T-helper 17 cell (primary cell): ENCODE data around the gene CPO. TPM values are rescaled to one million over a fixed set of nuclear protein-coding genes. Genes with fewer than 3 reads are reported as not detected.
"Not testable (repeated sequence)": the region's sequence is repeated elsewhere in the genome, so short reads cannot be mapped to it uniquely, and the experiment has no call there.

Experiments used
- ATAC-seq: fragments of 150-1000 bp; cut with Tn5 transposase; 2 replicates; pipeline ENCODE4 v1.10.0; 2021; ENCODE audit warnings: mild to moderate bottlenecking, moderate library complexity
- DNase-seq, 3 donors: peaks; one replicate each; pipeline versions ENCODE4 v3.0.0 to v3.0.0-alpha.2; 2020 to 2021
- H3K9me3 ChIP-seq: one replicate; pipeline ENCODE4 v1.7.0; 2013; ENCODE audit warnings: low read length, mild to moderate bottlenecking; ENCODE audit not compliant: control insufficient read depth, poor library complexity, severe bottlenecking
- H3K27ac Mint-ChIP-seq: one replicate; pipeline ENCODE4 v1.8.0; 2022; ENCODE audit warnings: mild to moderate bottlenecking, moderate library complexity, mixed read lengths
- H3K27me3 Mint-ChIP-seq: one replicate; pipeline ENCODE4 v1.8.0; 2022; ENCODE audit warnings: mixed read lengths
- H3K36me3 Mint-ChIP-seq: one replicate; pipeline ENCODE4 v1.8.0; 2022; ENCODE audit warnings: low read depth, mixed read lengths
- H3K4me1 Mint-ChIP-seq: one replicate; pipeline ENCODE4 v1.8.0; 2022; ENCODE audit warnings: mild to moderate bottlenecking, mixed read lengths
- H3K4me3 Mint-ChIP-seq: one replicate; pipeline ENCODE4 v1.8.0; 2022; ENCODE audit warnings: mild to moderate bottlenecking, moderate library complexity, mixed read lengths
- total RNA-seq, 4 donors: library from RNA in 2 of 4; stranded (reverse) in 2 of 4; gene quantifications; one replicate each; pipeline ENCODE4 v1.2.3 and lab custom pipeline; 2022 to 2026

Gene CPO
- total RNA-seq, 2 donors from 2014 or later = 0.22 TPM; not detected in 1

DNA sequence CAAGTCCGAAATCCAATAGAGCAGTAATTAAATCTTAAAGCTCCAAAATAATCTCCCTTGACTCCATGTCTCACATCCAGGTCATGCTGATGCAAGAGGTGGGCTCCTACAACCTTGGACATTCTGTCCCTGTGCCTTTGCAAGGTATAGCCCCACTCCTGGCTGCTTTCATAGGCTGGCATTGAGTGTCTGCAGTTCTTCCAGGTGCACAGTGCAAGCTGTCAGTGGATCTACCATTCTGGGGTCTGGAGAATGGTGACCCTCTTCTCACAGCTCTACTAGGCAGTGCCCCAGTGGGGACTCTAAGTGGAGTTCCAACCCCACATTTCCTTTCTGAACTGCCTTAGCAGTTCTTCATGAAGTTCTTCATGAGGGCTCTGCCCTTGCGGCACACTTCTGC is 14.1 kb downstream of the CPO start:
- DNase-seq, H3K4me1 Mint-ChIP-seq, ATAC-seq: not testable (repeated sequence)

DNA sequence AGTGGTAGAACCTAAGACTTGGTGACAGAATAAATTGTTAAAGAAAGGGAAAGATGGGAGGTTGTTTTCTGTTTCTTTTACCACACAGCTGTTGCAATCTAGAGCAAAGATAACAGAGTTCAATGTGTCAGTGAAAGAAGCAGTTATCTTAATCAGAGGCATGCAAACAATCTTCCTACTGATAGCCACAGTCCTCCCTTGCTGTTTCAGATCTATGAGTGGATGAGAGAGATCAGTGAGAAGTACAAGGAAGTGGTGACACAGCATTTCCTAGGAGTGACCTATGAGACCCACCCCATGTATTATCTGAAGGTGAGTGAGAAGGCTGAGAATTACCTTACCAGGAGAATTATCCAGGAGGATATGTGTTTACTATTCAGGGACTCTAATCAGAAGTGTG is 15.9 kb downstream of the CPO start:
- DNase-seq = no peak
- H3K27me3 Mint-ChIP-seq = no peaks in the 10 kb centered on the region
- H3K4me1 Mint-ChIP-seq = no peaks in the 10 kb centered on the region
- no peak overlapping the region for H3K27ac Mint-ChIP-seq
- no peak for ATAC-seq
- H3K9me3 ChIP-seq = no peaks in the 10 kb centered on the region
- peaks cover 2% of the 10 kb centered on the region for H3K36me3 Mint-ChIP-seq
- no peak overlapping the region for H3K4me3 Mint-ChIP-seq

More for the DNA sequence above, 14.1 kb downstream of the CPO start:
- H3K9me3 ChIP-seq, H3K4me3 Mint-ChIP-seq, H3K27ac Mint-ChIP-seq, H3K27me3 Mint-ChIP-seq, H3K36me3 Mint-ChIP-seq: not testable (repeated sequence)

DNA sequence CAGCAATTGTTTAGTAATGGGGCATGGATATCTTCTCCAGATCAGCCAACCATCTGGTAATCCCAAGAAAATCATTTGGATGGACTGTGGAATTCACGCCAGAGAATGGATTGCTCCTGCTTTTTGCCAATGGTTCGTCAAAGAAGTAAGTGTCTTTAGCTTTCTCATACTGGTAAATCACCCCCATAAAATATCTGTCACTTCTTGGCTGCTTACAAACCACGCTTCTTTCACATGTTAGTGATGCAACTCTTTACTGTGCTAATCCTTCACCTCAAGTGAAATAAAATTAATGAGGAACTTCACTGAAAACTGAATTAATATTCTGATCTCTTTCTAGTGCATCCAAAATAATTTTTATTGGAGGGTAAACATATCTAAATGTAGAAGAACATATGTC is 18.9 kb downstream of the CPO start:
- Mint-ChIP-seq H3K36me3 (peaks cover 2% of the 10 kb centered on the region), H3K27me3 (no peaks in the 10 kb centered on the region), H3K27ac (no peak overlapping the region), H3K4me3 (no peak overlapping the region), H3K4me1 (no peaks in the 10 kb centered on the region)
- ATAC-seq = no peak
- H3K9me3 ChIP-seq = no peaks in the 10 kb centered on the region
- no peak for DNase-seq

DNA sequence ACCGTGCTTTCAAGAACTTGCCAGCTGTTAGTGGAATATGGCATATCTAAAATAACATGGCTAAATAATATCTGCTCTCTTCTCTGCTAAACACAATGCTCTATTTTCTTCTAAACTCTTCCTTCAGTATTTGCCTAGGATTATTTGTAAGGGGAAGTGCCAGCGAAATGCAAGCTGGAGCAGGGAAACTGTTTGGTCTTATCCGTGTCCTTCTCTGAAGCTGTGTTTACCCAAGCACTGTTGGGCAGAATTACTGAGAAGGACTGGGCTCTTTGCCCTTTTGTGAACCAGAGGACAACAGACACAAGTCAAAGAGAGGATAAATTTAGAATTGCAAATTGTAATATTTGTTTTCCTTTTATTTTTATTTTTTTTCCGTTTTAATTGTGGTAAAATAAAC is 23.6 kb downstream of the CPO start:
- DNase-seq (no peak), ATAC-seq (no peak)
- Mint-ChIP-seq H3K4me3 (no peak overlapping the region), H3K36me3 (no peaks in the 10 kb centered on the region), H3K4me1 (no peaks in the 10 kb centered on the region), H3K27ac (no peak overlapping the region), H3K27me3 (no peaks in the 10 kb centered on the region)
- no peaks in the 10 kb centered on the region for H3K9me3 ChIP-seq

DNA sequence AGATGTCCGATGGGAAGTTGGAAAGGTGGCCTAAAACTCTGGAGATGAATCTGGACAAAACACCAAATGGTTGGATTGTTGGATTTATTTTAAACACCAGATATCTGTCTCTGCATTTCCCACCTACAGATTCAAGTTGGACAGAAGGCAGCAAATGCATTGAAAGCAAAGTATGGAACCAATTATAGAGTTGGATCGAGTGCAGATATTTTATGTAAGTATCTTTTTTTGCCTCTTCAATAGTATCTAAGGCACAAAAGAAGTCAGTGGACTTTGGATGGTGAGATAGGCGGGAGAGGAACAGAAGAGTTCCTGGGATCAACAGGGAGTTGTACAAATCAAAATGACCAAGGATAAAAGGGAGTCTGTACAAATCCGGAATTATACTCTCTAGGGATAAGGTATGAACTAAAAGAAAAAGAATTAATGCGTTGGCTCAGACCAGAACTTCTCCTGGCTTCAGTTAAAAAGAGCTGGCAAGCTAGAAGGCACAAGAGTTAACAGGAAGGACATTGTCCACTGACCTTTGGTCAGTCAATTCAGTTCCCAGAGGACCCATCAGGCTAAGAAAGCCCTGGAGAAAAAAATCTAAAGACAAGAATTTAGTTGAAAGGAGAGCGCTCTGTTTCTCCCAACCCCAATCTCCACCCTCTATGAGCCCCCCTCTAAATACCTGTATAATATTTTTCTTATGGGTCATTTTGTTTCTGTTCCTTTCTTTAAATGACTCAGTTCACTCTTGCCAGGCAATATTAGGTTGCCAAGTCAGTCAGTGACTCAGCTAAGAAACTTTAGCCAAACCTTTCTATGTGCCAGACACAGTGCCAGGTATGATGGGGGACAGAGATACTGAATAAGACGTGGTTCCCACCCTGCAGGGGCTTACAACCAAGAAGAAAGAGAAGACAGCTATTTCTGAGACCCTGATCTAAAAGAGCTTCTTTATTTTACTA is 29.1 kb downstream of the CPO start:
- Mint-ChIP-seq H3K4me3 (no peak overlapping the region), H3K27ac (no peak overlapping the region), H3K27me3 (peaks cover 12% of the 10 kb centered on the region), H3K36me3 (no peaks in the 10 kb centered on the region), H3K4me1 (no peaks in the 10 kb centered on the region)
- no peaks in the 10 kb centered on the region for H3K9me3 ChIP-seq
- no peak for DNase-seq
- ATAC-seq = no peak

DNA sequence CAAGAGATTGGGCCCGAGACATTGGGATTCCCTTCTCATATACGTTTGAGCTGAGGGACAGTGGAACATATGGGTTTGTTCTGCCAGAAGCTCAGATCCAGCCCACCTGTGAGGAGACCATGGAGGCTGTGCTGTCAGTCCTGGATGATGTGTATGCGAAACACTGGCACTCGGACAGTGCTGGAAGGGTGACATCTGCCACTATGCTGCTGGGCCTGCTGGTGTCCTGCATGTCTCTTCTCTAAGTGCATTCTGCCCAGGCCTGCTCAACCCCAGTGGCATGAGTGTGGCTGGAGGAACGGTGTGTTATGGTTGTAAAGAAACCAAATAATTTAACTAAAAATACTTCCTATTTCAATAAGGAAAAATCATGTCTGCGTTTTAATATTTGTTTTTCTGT is 29.9 kb downstream of the CPO start:
- peaks cover 12% of the 10 kb centered on the region for H3K27me3 Mint-ChIP-seq

DNA sequence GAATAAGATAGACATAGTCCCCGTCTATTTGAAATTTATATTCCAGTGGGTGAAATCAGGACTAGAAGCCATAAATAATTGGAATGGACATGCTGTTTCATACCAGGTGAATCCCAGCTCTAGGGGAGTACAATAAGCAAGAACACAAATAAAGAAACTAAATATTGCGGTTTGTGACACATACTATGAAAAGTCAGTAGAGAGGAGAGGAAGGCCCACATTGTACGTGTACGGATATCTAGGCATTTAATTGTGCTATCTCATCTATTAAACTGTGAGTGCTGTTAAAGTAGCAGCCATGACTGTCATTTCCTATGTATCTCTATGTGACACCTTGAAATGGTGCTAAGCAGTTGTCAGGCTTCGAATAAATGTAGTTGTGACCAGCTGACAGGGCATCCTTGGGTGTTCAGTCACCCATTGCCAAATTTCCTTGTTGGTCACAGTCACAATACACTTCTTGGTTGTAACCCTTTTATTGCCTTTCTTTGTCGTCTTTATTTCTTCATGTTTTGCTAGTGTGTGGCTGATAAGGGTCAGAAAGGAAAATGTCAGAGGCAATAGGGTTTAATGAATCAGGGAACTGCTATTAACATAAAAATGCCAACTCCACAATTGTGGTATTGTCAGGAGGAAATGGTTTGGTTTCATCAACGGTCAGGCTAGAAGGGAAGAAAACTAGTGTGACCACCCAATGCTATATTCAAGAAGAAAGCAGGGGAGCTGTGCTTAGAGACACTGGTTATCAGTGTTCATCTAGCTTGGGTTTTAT is 31.5 kb downstream of the CPO start:
- ATAC-seq (no peak), DNase-seq (no peak)
- H3K27ac Mint-ChIP-seq = no peak overlapping the region
- peaks cover 12% of the 10 kb centered on the region for H3K27me3 Mint-ChIP-seq
- no peaks in the 10 kb centered on the region for H3K36me3 Mint-ChIP-seq
- H3K4me1 Mint-ChIP-seq = no peaks in the 10 kb centered on the region
- no peak overlapping the region for H3K4me3 Mint-ChIP-seq
- no peaks in the 10 kb centered on the region for H3K9me3 ChIP-seq

More for the DNA sequence above, 29.9 kb downstream of the CPO start:
- no peak overlapping the region for H3K4me3 Mint-ChIP-seq
- no peak overlapping the region for H3K27ac Mint-ChIP-seq
- ATAC-seq (no peak), DNase-seq (no peak)
- H3K36me3 Mint-ChIP-seq = no peaks in the 10 kb centered on the region
- H3K4me1 Mint-ChIP-seq = no peaks in the 10 kb centered on the region
- no peaks in the 10 kb centered on the region for H3K9me3 ChIP-seq

DNA sequence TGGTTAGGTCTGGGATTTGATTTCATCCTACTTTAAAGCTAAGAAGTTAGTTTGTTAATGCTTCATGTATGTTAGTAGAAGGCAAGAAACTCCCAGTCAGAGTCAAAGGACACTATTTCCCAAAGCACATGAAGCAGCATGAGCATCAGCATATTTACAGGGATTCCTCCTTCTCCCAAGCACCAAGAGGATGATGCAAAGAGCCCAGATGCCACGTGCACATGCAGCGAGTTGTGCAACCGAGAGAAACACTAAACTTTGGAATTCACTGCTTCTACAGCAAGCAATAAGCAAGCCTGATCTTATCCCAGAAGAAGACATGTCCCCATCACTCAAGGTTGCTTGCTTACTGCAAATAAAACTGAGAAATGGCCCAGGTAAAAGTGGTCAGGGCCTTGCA is 32.5 kb downstream of the CPO start:
- Mint-ChIP-seq H3K27me3 (peaks cover 12% of the 10 kb centered on the region), H3K4me1 (no peaks in the 10 kb centered on the region), H3K27ac (no peak overlapping the region), H3K4me3 (no peak overlapping the region), H3K36me3 (no peaks in the 10 kb centered on the region)
- DNase-seq (no peak), ATAC-seq (no peak)
- H3K9me3 ChIP-seq = no peaks in the 10 kb centered on the region

DNA sequence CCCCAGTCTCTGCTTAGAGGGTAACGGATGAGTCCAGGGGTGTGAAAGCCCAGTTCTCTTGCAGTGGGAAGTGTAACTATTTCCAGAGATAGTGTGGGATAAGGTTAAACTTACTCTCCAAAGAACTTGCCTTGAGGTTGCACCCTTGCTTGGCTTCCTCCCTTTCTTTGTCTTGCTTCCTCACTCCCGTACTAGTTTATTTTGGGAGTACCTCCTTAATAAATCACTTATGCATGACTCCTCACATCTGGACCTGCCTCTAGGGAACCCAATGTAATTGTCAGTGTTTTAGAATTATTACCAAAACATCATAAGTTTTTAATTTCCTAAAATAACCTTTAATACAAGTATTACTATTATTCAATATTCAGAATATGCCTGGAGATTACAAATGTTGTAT is 35.2 kb downstream of the CPO start:
- DNase-seq (no peak), ATAC-seq (no peak)
- Mint-ChIP-seq H3K4me3 (no peak overlapping the region), H3K27ac (no peak overlapping the region), H3K27me3 (peaks cover 17% of the 10 kb centered on the region), H3K36me3 (no peaks in the 10 kb centered on the region), H3K4me1 (no peaks in the 10 kb centered on the region)
- H3K9me3 ChIP-seq = no peaks in the 10 kb centered on the region

DNA sequence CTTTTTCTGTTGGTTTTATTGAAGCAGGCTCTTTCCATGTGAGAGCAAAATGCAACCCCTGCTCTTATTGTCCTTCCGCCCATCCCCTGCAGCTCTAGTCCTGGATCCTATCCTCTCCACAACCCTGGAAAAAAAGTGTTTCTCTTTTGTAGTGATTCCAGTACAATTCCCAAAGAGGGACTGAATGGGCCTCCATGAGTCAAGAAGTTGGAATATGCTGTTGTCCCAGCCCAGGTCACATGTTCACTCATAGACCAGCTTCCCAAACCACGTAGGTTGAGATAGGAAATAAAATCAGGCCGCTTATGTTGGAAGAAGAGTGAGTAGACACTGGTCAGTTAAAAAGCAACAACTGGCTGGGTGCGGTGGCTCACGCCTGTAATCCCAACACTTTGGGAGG is 39.4 kb downstream of the CPO start:
- no peaks in the 10 kb centered on the region for H3K36me3 Mint-ChIP-seq
- no peak for ATAC-seq
- H3K27me3 Mint-ChIP-seq = peaks cover 16% of the 10 kb centered on the region
- H3K4me3 Mint-ChIP-seq = no peak overlapping the region
- H3K9me3 ChIP-seq = no peaks in the 10 kb centered on the region
- no peak for DNase-seq
- peaks cover 11% of the 10 kb centered on the region for H3K4me1 Mint-ChIP-seq
- H3K27ac Mint-ChIP-seq = no peak overlapping the region

DNA sequence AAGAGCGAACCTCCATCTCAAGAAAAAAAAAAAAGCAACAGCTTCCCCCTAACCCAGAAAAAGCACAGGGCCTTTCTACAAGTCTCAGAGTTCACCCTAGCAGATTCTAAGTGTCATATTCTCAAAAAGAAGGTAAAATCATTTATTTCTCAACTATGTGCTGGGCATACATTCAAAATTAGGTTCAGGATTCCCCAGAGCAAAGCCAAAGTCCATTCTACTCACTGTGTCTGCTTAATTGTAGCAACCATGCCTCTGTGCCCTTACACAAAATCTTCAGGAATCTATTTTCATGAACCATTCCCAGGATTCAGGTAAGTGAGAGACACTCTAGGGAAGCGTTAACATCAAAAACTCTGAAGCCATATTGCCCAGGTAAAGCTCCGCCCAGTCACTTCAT is 40.0 kb downstream of the CPO start:
- no peaks in the 10 kb centered on the region for H3K36me3 Mint-ChIP-seq
- peaks cover 16% of the 10 kb centered on the region for H3K27me3 Mint-ChIP-seq
- H3K9me3 ChIP-seq = no peaks in the 10 kb centered on the region
- H3K27ac Mint-ChIP-seq = no peak overlapping the region
- ATAC-seq (no peak), DNase-seq (no peak)
- H3K4me3 Mint-ChIP-seq = no peak overlapping the region
- H3K4me1 Mint-ChIP-seq = peaks cover 11% of the 10 kb centered on the region

DNA sequence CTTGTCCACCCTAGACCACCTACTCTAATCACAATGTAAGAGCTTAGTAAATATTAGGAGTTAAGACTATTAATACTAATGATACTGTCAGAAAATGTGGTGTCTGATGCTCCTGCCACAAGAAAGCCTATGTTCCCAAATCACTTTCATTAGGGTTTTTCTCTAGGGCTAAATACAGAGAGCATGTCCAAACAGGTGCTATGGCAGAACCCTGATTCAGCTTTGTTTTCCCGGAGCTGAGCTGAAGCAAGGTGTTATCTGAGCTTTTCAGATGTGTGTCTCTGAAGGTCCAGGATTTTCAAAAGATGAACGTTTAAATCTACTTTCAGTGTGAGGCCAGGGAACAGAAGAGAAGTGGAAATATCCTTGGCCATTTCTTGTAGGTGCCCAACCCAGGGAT is 40.6 kb downstream of the CPO start:
- Mint-ChIP-seq H3K36me3 (no peaks in the 10 kb centered on the region), H3K27me3 (peaks cover 16% of the 10 kb centered on the region), H3K4me3 (no peak overlapping the region), H3K27ac (no peak overlapping the region), H3K4me1 (peaks cover 11% of the 10 kb centered on the region)
- DNase-seq (no peak), ATAC-seq (no peak)
- no peaks in the 10 kb centered on the region for H3K9me3 ChIP-seq

DNA sequence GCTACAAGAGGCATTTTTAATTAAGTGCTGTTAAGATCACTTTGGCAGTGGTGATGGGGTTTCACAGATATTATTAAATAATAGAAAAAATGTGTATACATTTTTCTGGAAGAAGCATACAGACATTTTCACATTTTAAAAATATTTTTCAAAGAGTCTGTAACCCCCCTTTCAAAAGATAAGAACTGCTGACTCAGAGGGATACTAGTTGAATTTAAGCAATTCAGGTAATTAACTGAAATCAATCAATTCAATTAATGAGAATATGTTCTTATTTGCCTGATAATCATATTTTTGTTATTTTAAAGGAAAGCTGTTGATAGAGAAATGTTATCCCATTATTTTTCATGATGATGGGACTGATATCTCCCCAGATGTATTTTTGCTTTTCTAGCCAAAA is 41.1 kb downstream of the CPO start:
- Mint-ChIP-seq H3K27ac (no peak overlapping the region), H3K4me1 (peaks cover 11% of the 10 kb centered on the region), H3K27me3 (peaks cover 16% of the 10 kb centered on the region), H3K36me3 (no peaks in the 10 kb centered on the region), H3K4me3 (no peak overlapping the region)
- no peak for ATAC-seq
- H3K9me3 ChIP-seq = no peaks in the 10 kb centered on the region
- no peak for DNase-seq
